HCT116 (cell line): ENCODE data around the gene XRCC2. TPM values are rescaled to one million over a fixed set of nuclear protein-coding genes. Genes with fewer than 3 reads are reported as not detected.

ENCODE experiments used
- ATAC-seq: fragments of 200-7000 bp; cut with Tn5 transposase; 2 replicates; pipeline ENCODE4 v1.9.1; 2020; ENCODE audit warnings: mild to moderate bottlenecking, moderate library complexity
- BruUV-seq: library from RNA; stranded (reverse); fragments of 400-500 nt; replicated peaks from 2 replicates; lab custom pipeline; 2021; lab: Mats Ljungman, UMichigan
- CTCF ChIA-PET: fragments of 300-600 bp; sonication (Branson Sonifier 250); formaldehyde crosslinking; loops from one replicate; lab custom pipeline; 2021; ENCODE audit warnings: antibody characterized with exemption; lab: Charles Lee
- POLR2A ChIA-PET: fragments of 300-600, 350-600 bp; sonication (Branson Sonifier 250); formaldehyde crosslinking; loops from one replicate; lab custom pipeline; 2021; ENCODE audit warnings: antibody characterized with exemption; lab: Charles Lee
- RAD21 ChIA-PET, 2 experiments: fragments of 300-600 bp; sonication (Branson Sonifier 250); formaldehyde crosslinking; loops; one replicate each; lab custom pipeline; 2023; ENCODE audit warnings: low total read pairs in 2 of 2; ENCODE audit not compliant: uncharacterized antibody in 2 of 2, unreplicated experiment in 2 of 2, low non-redundant PET in 1 of 2; lab: Charles Lee
- DNase-seq: peaks from one replicate; pipeline ENCODE4 v3.0.0-alpha.2; 2010; ENCODE audit warnings: low read depth, low spot score
- H2AFZ ChIP-seq: fragments of 200-600 bp; shearing (Covaris generic), sonication (generic); 2 replicates; pipeline ENCODE4 v1.6.1; 2017; ENCODE audit warnings: low read depth, mixed run types, mixed read lengths, antibody characterized with exemption, low read length; ENCODE audit not compliant: poor library complexity, severe bottlenecking
- H3K27ac ChIP-seq: 2 replicates; pipeline ENCODE4 v1.5.1; 2012; ENCODE audit warnings: low read depth, low read length
- H3K27me3 ChIP-seq: fragments of 200-600 bp; sonication (generic); 2 replicates; pipeline ENCODE4 v1.6.1; 2016; ENCODE audit warnings: mixed run types, low read length, mixed read lengths; ENCODE audit not compliant: insufficient read depth
- H3K36me3 ChIP-seq, 2 experiments: fragments of 200-500 bp in 1 of 2; fragments of 200-600 bp in 1 of 2; sonication (Bioruptor generic) in 1 of 2; sonication (generic) in 1 of 2; 2 replicates each; pipeline versions ENCODE4 v1.5.1 to v1.6.1; 2014 to 2016; ENCODE audit warnings: low read length in 2 of 2, inconsistent platforms in 1 of 2, mixed read lengths in 1 of 2, mixed run types in 1 of 2; ENCODE audit not compliant: insufficient read depth in 2 of 2, control insufficient read depth in 1 of 2
- H3K4me1 ChIP-seq, 2 experiments: fragments of 200-600 bp in 1 of 2; sonication (generic) in 1 of 2; 2 replicates each; pipeline versions ENCODE4 v1.5.1 to v1.6.1; 2012 to 2017; ENCODE audit warnings: low read length in 2 of 2, inconsistent platforms in 1 of 2, mild to moderate bottlenecking in 1 of 2, mixed read lengths in 1 of 2, mixed run types in 1 of 2, moderate library complexity in 1 of 2; ENCODE audit not compliant: insufficient read depth in 2 of 2, control insufficient read depth in 1 of 2
- H3K4me2 ChIP-seq: fragments of 200-600 bp; sonication (generic); 2 replicates; pipeline ENCODE4 v1.6.1; 2017; ENCODE audit warnings: mixed run types, low read length, mixed read lengths
- H3K4me3 ChIP-seq, 2 experiments: fragments of 200-600 bp in 1 of 2; sonication (generic) in 1 of 2; replicated peaks in 1 of 2; 2 replicates each; pipeline ENCODE4 v1.5.1; 2011 to 2016; ENCODE audit warnings: low read length in 2 of 2, control low read depth in 1 of 2, low read depth in 1 of 2, mild to moderate bottlenecking in 1 of 2, mixed read lengths in 1 of 2, mixed run types in 1 of 2
- H3K79me2 ChIP-seq: fragments of 200-600 bp; sonication (generic); 2 replicates; pipeline ENCODE4 v1.6.1; 2017; ENCODE audit warnings: mild to moderate bottlenecking, mixed run types, low read length, moderate library complexity, mixed read lengths; ENCODE audit not compliant: insufficient read depth
- H3K9ac ChIP-seq: fragments of 200-600 bp; sonication (generic); 2 replicates; pipeline ENCODE4 v1.6.1; 2016; ENCODE audit warnings: low read length, mixed read lengths
- H3K9me2 ChIP-seq: fragments of 200-600 bp; sonication (generic), shearing (Covaris generic); 2 replicates; pipeline ENCODE4 v1.6.1; 2017; ENCODE audit warnings: mixed run types, mild to moderate bottlenecking, moderate library complexity; ENCODE audit not compliant: insufficient read depth
- H3K9me3 ChIP-seq, 2 experiments: fragments of 200-500 bp in 1 of 2; fragments of 200-600 bp in 1 of 2; sonication (Bioruptor generic) in 1 of 2; sonication (generic) in 1 of 2; 2 replicates each; pipeline ENCODE4 v1.6.1; 2014 to 2017; ENCODE audit warnings: low read length in 2 of 2, mixed read lengths in 2 of 2, inconsistent platforms in 1 of 2, low read depth in 1 of 2, mild to moderate bottlenecking in 1 of 2, mixed run types in 1 of 2, moderate library complexity in 1 of 2; ENCODE audit not compliant: control insufficient read depth in 1 of 2, insufficient read depth in 1 of 2
- H4K20me1 ChIP-seq: fragments of 200-600 bp; sonication (generic), shearing (Covaris generic); 2 replicates; pipeline ENCODE4 v1.6.1; 2017; ENCODE audit warnings: mixed run types, mild to moderate bottlenecking, moderate library complexity; ENCODE audit not compliant: insufficient read depth
- CBX3 ChIP-seq: IDR thresholded peaks from 2 replicates; pipeline ENCODE4 v1.6.1; 2012; ENCODE audit warnings: low read depth
- CTCF ChIP-seq, 3 experiments: fragments of 200-600 bp in 1 of 3; sonication (generic) in 1 of 3; IDR thresholded peaks in 2 of 3; conservative IDR thresholded peaks in 1 of 3; 2 replicates each; pipeline ENCODE4 v1.5.1; 2012 to 2017; ENCODE audit warnings: low read depth in 2 of 3, low read length in 2 of 3, antibody characterized with exemption in 1 of 3, borderline replicate concordance in 1 of 3, control low read depth in 1 of 3, mild to moderate bottlenecking in 1 of 3, mixed read lengths in 1 of 3, mixed run types in 1 of 3, moderate library complexity in 1 of 3; ENCODE audit not compliant: insufficient read depth in 1 of 3
- EGR1 ChIP-seq: IDR thresholded peaks from 2 replicates; pipeline ENCODE4 v1.6.1; 2012; ENCODE audit warnings: low read depth
- ELF1 ChIP-seq: IDR thresholded peaks from 2 replicates; pipeline ENCODE4 v1.6.1; 2012; ENCODE audit warnings: low read depth, borderline replicate concordance
- EZH2 ChIP-seq: fragments of 200-600 bp; sonication (generic); IDR thresholded peaks from 2 replicates; pipeline ENCODE4 v1.6.1; 2017; ENCODE audit warnings: antibody characterized with exemption, mixed run types
- EZH2phosphoT487 ChIP-seq: fragments of 200-600 bp; IDR thresholded peaks from 2 replicates; pipeline ENCODE4 v1.6.1; 2018; ENCODE audit warnings: antibody characterized with exemption, borderline replicate concordance
- JUND ChIP-seq: IDR thresholded peaks from 2 replicates; pipeline ENCODE4 v1.6.1; 2012
- MAX ChIP-seq: IDR thresholded peaks from 2 replicates; pipeline ENCODE4 v1.6.1; 2012
- POLR2A ChIP-seq: IDR thresholded peaks from 2 replicates; pipeline ENCODE4 v1.7.0; 2011; ENCODE audit warnings: borderline replicate concordance; ENCODE audit not compliant: insufficient read depth, insufficient read length; ENCODE audit errors: extremely low read depth
- POLR2AphosphoS5 ChIP-seq: IDR thresholded peaks from 2 replicates; pipeline ENCODE4 v1.6.1; 2011; ENCODE audit warnings: mild to moderate bottlenecking, low read depth, low read length, moderate library complexity
- REST ChIP-seq: IDR thresholded peaks from 2 replicates; pipeline ENCODE4 v1.6.1; 2012; ENCODE audit warnings: low read depth
- SIN3A ChIP-seq: IDR thresholded peaks from 2 replicates; pipeline ENCODE4 v1.6.1; 2012; ENCODE audit warnings: low read depth
- SRF ChIP-seq: IDR thresholded peaks from 2 replicates; pipeline ENCODE4 v1.6.1; 2012; ENCODE audit warnings: low read depth
- TCF7L2 ChIP-seq: IDR thresholded peaks from 2 replicates; pipeline ENCODE4 v1.7.0; 2011; ENCODE audit warnings: borderline replicate concordance, inconsistent platforms; ENCODE audit not compliant: insufficient read depth, insufficient read length; ENCODE audit errors: extremely low read depth
- YY1 ChIP-seq: IDR thresholded peaks from 2 replicates; pipeline ENCODE4 v1.6.1; 2011; ENCODE audit warnings: low read length, low read depth, moderate library complexity, mild to moderate bottlenecking; ENCODE audit not compliant: insufficient replicate concordance; ENCODE audit errors: extremely low read depth
- ZFX ChIP-seq: fragments of 450-650 bp; IDR thresholded peaks from 2 replicates; pipeline ENCODE4 v1.6.1; 2017
- ZNF274 ChIP-seq: fragments of 200-500 bp; sonication (Bioruptor generic); IDR thresholded peaks from 2 replicates; pipeline ENCODE4 v1.6.1; 2014; ENCODE audit warnings: mild to moderate bottlenecking, low read depth, low read length, inconsistent platforms
- intact Hi-C: fragments of 100-400 bp; cut with micrococcal nuclease; formaldehyde crosslinking; loops from 2 replicates; pipeline ENCODE4 v1.10.0; 2022
- total RNA-seq: library from RNA; stranded (reverse); gene quantifications from one replicate; pipeline ENCODE4 v1.2.1, GENCODE V29; 2021; ENCODE audit not compliant: unreplicated experiment

XRCC2 gene
- total RNA-seq, 1 experiment from 2014 or later, result 14.8 TPM

GRCh38 chr7:152601305-152601798 is 74.6 kb downstream of the XRCC2 start:
- ATAC-seq, result no peak
- Histone ChIP-seq H3K4me3 (no peak overlapping the region), H4K20me1 (no peaks in the 10 kb centered on the region), H3K4me2 (no peak overlapping the region), H3K27ac (no peak overlapping the region), H2AFZ (no peak overlapping the region), H3K4me1 (no peaks in the 10 kb centered on the region), H3K36me3 (no peaks in the 10 kb centered on the region), H3K9me2 (no peaks in the 10 kb centered on the region), H3K79me2 (no peaks in the 10 kb centered on the region), H3K9ac (no peak overlapping the region), H3K27me3 (no peaks in the 10 kb centered on the region), H3K9me3 (no peaks in the 10 kb centered on the region)
- ChIA-PET POLR2A (no interaction called here), RAD21 (no interaction called here), CTCF (no interaction called here)
- no peak for DNase-seq
- intact Hi-C loops, result no loop called here
- no TSS peak for BruUV-seq
- no peak for TF ChIP-seq SIN3A
- no peak for TF ChIP-seq CTCF (IDR thresholded peaks at IDR 0.05 in 2 of 3, conservative IDR thresholded peaks at IDR 0.05 in 1 of 3; ENCODE audit: borderline replicate concordance in 1 of 3, insufficient read depth in 1 of 3, low read depth in 2 of 3, low read length in 2 of 3)
- TF ChIP-seq MAX, result no peak
- no peak for TF ChIP-seq SRF
- TF ChIP-seq POLR2A, result no peak
- TF ChIP-seq REST, result no peak
- TF ChIP-seq JUND, result no peak
- TF ChIP-seq POLR2AphosphoS5, result no peak
- TF ChIP-seq EGR1, result no peak
- TF ChIP-seq EZH2phosphoT487, result no peak
- TF ChIP-seq TCF7L2, result no peak
- TF ChIP-seq ELF1, result no peak
- TF ChIP-seq ZNF274, result no peak
- no peak for TF ChIP-seq ZFX
- TF ChIP-seq EZH2, result no peak
- TF ChIP-seq CBX3, result no peak
- no peak for TF ChIP-seq YY1
